Activated T-cell treated with anti-CD3 and anti-CD28 coated beads, Interleukin-2, amount 50 U/mL, for 48 hours (primary cell): ENCODE measurements around the gene BSCL2.
"Not testable (repeated sequence)": the region's sequence is repeated elsewhere in the genome, so short reads cannot be mapped to it uniquely, and the experiment has no call there.

Source experiments
- DNase-seq, 2 experiments: peaks; one replicate each; pipeline ENCODE4 v3.0.0-alpha.2; 2020

BSCL2 gene

GRCh38 chr11:62652161-62653006 is 54.8 kb downstream of the BSCL2 start:
- DNase-seq, result peak in 1 of 2 experiments; percentile 38

GRCh38 chr11:62650283-62650682 is 56.9 kb downstream of the BSCL2 start:
- DNase-seq, result not testable (repeated sequence)

- DNase-seq, result no peak
Observed at GRCh38 chr11:62649486-62649885, 57.7 kb downstream of the BSCL2 start.

GRCh38 chr11:62648967-62649364 is 58.3 kb downstream of the BSCL2 start:
- DNase-seq, result no peak

GRCh38 chr11:62648185-62648966 is 58.8 kb downstream of the BSCL2 start:
- no peak for DNase-seq

- DNase-seq, result no peak
Observed at GRCh38 chr11:62647609-62648005, 59.6 kb downstream of the BSCL2 start.

- no peak for DNase-seq
Observed at GRCh38 chr11:62646825-62647608, 60.2 kb downstream of the BSCL2 start.

- peak; percentile 99 to 100 for DNase-seq
Observed at GRCh38 chr11:62645946-62646824, 61.0 kb downstream of the BSCL2 start, which contains the start of gene GANAB. Gene GANAB, minus strand, starts transcription at chr11:62646613. Its CDS starts 14 bp downstream, at chr11:62646599.

- DNase-seq, result peak; percentile 33 to 38
Observed at GRCh38 chr11:62645671-62645945, 61.6 kb downstream of the BSCL2 start.

- DNase-seq, result no peak
Observed at GRCh38 chr11:62644220-62644619, 63.0 kb downstream of the BSCL2 start.
